ENCODE data around the gene SCN8A.
"Not testable (repeated sequence)": the region's sequence is repeated elsewhere in the genome, so short reads cannot be mapped to it uniquely, and the experiment has no call there.

Gene SCN8A

DNA sequence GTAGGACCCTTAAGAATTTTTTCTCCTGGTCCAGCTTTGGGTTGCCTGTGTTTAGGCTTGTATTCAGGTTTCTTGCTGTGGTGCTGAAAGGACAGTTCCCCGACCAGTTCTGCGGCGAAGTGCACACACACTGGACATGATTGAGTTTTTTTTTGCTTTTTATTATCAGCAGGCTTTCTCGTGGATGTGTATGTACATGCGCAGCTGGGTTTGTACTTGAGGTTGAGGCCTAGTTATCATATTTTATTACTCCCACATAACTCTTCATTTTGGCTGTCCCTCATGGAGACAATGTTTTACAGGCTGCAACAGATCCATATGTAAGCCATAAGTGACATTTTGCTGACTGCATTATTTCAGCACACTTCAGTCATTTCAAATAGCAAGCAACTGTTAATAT, 2.5 kb downstream of the SCN8A start:
- in situ Hi-C loops (cut with MboI; ENCODE audit: low sequenced_read_pairs, unreplicated experiment): no loop called here
- DNase-seq (ENCODE audit: low spot score): no peak
- TF ChIP-seq, protein P1, sequence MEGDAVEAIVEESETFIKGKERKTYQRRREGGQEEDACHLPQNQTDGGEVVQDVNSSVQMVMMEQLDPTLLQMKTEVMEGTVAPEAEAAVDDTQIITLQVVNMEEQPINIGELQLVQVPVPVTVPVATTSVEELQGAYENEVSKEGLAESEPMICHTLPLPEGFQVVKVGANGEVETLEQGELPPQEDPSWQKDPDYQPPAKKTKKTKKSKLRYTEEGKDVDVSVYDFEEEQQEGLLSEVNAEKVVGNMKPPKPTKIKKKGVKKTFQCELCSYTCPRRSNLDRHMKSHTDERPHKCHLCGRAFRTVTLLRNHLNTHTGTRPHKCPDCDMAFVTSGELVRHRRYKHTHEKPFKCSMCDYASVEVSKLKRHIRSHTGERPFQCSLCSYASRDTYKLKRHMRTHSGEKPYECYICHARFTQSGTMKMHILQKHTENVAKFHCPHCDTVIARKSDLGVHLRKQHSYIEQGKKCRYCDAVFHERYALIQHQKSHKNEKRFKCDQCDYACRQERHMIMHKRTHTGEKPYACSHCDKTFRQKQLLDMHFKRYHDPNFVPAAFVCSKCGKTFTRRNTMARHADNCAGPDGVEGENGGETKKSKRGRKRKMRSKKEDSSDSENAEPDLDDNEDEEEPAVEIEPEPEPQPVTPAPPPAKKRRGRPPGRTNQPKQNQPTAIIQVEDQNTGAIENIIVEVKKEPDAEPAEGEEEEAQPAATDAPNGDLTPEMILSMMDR (IDR thresholded peaks at IDR 0.05; ENCODE audit: borderline replicate concordance, control extremely low read depth, extremely low read depth, insufficient read depth, missing control alignments): no peak

DNA sequence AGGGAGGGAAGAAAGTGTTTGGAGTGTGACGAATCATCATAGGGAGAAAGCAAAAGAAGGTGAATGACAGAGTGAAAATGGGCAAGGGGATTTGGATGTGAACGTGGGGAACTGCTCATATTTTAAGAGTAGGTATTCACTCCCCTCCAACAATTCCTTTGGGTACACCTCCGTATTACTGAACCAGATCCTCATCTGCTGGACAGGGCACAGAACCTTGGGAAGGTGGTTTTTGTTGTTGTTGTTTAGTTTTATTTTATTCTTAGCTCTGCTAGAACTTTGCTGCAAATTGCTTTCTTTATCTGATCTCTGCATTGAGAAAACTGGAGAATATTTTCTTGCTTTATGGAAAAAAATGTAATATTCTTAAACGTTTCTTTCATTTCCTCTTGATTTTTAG, 7.1 kb downstream of the SCN8A start:
- in situ Hi-C loops (cut with MboI; ENCODE audit: low sequenced_read_pairs, unreplicated experiment): no loop called here
- TF ChIP-seq, protein P1 (IDR thresholded peaks at IDR 0.05; ENCODE audit: borderline replicate concordance, control extremely low read depth, extremely low read depth, insufficient read depth, missing control alignments): no peak
- DNase-seq (ENCODE audit: low spot score): no peak

DNA sequence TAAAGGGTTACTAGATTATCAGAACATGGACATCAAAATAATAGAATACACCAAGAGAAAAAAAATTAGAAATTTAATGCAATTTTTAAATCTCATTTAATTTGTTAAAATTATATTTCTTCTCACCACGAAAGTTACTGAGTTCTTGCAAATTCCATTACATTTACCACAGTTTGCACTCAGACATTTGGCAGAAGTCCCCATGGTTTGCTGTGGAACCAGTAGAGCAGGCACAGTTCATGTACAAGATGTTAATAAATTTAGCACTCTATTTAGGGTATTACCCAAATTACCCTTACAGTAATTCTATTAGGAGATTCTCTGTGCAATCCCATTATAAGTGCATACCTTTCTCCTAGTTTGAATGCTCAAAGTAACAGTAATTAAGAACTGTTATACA, 9.7 kb downstream of the SCN8A start:
- in situ Hi-C loops (cut with MboI; ENCODE audit: low sequenced_read_pairs, unreplicated experiment): no loop called here
- TF ChIP-seq, protein P1 (IDR thresholded peaks at IDR 0.05; ENCODE audit: borderline replicate concordance, control extremely low read depth, extremely low read depth, insufficient read depth, missing control alignments): no peak
- DNase-seq (ENCODE audit: low spot score): no peak

DNA sequence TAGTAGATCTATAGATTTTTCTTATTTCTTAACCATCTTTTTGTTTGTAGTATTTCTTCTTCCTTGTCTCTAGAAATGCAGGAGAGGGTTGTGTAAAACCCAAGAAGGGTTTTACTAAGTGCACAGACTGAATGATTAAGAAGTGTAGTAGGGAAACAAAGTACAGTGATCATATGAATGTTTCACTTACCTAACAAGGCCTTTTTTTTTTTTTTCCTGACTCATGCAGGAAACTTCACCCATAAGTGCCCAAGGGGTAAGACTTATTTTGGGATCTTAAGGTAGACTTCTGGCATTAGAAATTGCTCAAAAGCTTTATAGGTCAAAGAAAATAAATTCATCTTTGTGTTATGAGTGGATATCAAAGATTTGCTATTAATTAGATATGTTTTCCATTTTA, 10.2 kb downstream of the SCN8A start:
- DNase-seq (ENCODE audit: low spot score): no peak
- in situ Hi-C loops (cut with MboI; ENCODE audit: low sequenced_read_pairs, unreplicated experiment): no loop called here
- TF ChIP-seq, protein P1 (IDR thresholded peaks at IDR 0.05; ENCODE audit: borderline replicate concordance, control extremely low read depth, extremely low read depth, insufficient read depth, missing control alignments): no peak

GRCh38 chr12:51605896-51606295, 14.9 kb downstream of the SCN8A start:
- in situ Hi-C loops (cut with MboI; ENCODE audit: low sequenced_read_pairs, unreplicated experiment); DNase-seq (ENCODE audit: low spot score): not testable (repeated sequence)

GRCh38 chr12:51607197-51607596, 16.2 kb downstream of the SCN8A start:
- DNase-seq (ENCODE audit: low spot score); in situ Hi-C loops (cut with MboI; ENCODE audit: low sequenced_read_pairs, unreplicated experiment): not testable (repeated sequence)

DNA sequence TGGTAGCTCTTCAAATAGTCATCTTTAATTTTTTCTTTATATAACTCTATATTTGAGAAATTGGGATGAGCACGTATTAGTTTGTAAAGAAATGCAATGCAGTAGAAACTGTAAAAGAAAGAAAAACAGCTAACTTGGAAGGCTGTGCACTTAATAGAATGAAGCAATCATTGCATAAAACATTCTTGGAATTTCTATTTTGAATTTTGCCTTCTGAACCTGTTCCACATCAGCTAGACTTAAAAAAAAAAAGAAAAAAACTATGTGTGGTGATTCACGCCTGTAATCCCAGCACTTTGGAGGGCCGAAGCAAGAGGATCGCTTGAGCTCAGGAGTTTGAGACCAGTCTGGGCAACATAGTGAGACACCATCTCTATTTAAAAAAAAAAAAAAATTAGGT, 29.4 kb downstream of the SCN8A start:
- TF ChIP-seq, protein P1 (IDR thresholded peaks at IDR 0.05; ENCODE audit: borderline replicate concordance, control extremely low read depth, extremely low read depth, insufficient read depth, missing control alignments): no peak
- in situ Hi-C loops (cut with MboI; ENCODE audit: low sequenced_read_pairs, unreplicated experiment): no loop called here
- DNase-seq (ENCODE audit: low spot score): no peak

DNA sequence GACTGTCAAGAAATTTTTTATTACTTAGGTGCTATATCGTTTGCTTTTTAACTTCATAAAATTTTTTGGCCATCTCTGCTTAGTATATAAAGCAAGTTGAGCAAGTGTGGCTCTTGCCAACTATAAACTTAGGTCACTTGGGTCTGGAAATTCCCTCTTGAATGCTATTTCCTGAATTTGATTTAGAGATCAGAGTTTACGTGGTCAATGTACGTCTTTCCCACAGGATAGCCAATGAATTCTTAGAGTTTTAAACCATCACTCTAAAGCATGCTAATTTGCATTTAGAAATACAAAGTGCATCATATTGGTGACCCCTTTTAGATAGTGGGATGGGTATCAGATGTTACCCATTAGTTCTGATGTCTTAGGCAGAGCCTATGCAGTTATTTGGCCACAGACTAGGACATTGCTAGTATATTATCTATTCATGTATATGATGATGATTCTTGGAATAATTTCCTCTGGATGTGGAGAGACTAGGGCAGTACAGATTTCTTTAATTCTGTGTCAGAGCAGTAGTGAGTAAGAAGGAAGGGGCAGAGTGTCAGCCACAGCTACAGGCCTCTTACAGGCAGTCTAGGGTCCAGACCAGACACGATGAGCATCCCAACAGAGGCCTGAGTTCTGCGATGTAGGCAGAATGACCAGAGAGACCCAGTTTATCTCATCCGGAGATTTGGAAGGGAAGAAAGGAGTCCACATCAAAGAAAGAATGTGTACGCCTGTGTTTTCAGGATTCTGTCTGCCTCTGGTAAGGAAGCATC, 30.3 kb downstream of the SCN8A start:
- in situ Hi-C loops (cut with MboI; ENCODE audit: low sequenced_read_pairs, unreplicated experiment): no loop called here
- DNase-seq (ENCODE audit: low spot score): no peak
- TF ChIP-seq, protein P1 (IDR thresholded peaks at IDR 0.05; ENCODE audit: borderline replicate concordance, control extremely low read depth, extremely low read depth, insufficient read depth, missing control alignments): no peak

Measured in GM13976 (cell line).